ENCODE results near the gene AP5Z1.
"Not testable (repeated sequence)": the region's sequence is repeated elsewhere in the genome, so short reads cannot be mapped to it uniquely, and the experiment has no call there.

Gene AP5Z1

GRCh38 chr7:4789194-4790077, 14.0 kb downstream of the AP5Z1 start:
- no peak for DNase-seq

GRCh38 chr7:4790078-4790465, 14.6 kb downstream of the AP5Z1 start:
- DNase-seq: no peak

GRCh38 chr7:4790516-4790991, 15.1 kb downstream of the AP5Z1 start:
- DNase-seq: no peak

GRCh38 chr7:4791101-4791737, 15.8 kb downstream of the AP5Z1 start:
- no peak for DNase-seq

- peak; percentile 65 for DNase-seq
Measured at GRCh38 chr7:4791738-4792536, 16.5 kb downstream of the AP5Z1 start.

GRCh38 chr7:4792537-4793126, 17.2 kb downstream of the AP5Z1 start:
- DNase-seq: peak; percentile 7

- not testable (repeated sequence) for DNase-seq
Measured at GRCh38 chr7:4793385-4793993, 18.1 kb downstream of the AP5Z1 start.

- DNase-seq: not testable (repeated sequence)
Measured at GRCh38 chr7:4794171-4794570, 18.7 kb downstream of the AP5Z1 start.

GRCh38 chr7:4794591-4795350, 19.3 kb downstream of the AP5Z1 start:
- DNase-seq: peak; percentile 26

- no peak for DNase-seq
Measured at GRCh38 chr7:4796453-4796852, 21.0 kb downstream of the AP5Z1 start.

GRCh38 chr7:4797858-4798705, 22.7 kb downstream of the AP5Z1 start:
- no peak for DNase-seq

- no peak for DNase-seq
Measured at GRCh38 chr7:4798706-4799235, 23.3 kb downstream of the AP5Z1 start.

- DNase-seq: no peak
Measured at GRCh38 chr7:4799508-4800268, 24.3 kb downstream of the AP5Z1 start.

- no peak for DNase-seq
Measured at GRCh38 chr7:4800487-4800886, 25.1 kb downstream of the AP5Z1 start.

GRCh38 chr7:4800926-4801838, 25.8 kb downstream of the AP5Z1 start:
- no peak for DNase-seq

GRCh38 chr7:4801839-4802231, 26.4 kb downstream of the AP5Z1 start:
- DNase-seq: no peak

GRCh38 chr7:4802577-4802976, 27.2 kb downstream of the AP5Z1 start:
- DNase-seq: not testable (repeated sequence)

Data from fibroblast of upper back skin (primary cell).